ACC112 (cell line): Measurements from ENCODE around the gene MRGPRX2.

Experiments used
- H2AFZ ChIP-seq: fragments of 200-600 bp; sonication (generic); one replicate; pipeline ENCODE4 v1.6.0; 2017; ENCODE audit warnings: antibody characterized with exemption, low read length; ENCODE audit not compliant: unreplicated experiment
- H3K27ac ChIP-seq: fragments of 200-600 bp; sonication (generic); 2 replicates; pipeline ENCODE4 v1.5.1; 2014; ENCODE audit warnings: low read depth, mild to moderate bottlenecking, antibody characterized with exemption, low read length, moderate library complexity
- H3K27me3 ChIP-seq: fragments of 200-600 bp; sonication (generic); 2 replicates; pipeline ENCODE4 v1.6.1; 2014; ENCODE audit warnings: mild to moderate bottlenecking, antibody characterized with exemption, low read length, moderate library complexity, mixed read lengths; ENCODE audit not compliant: insufficient read depth
- H3K36me3 ChIP-seq: fragments of 200-600 bp; sonication (generic); 2 replicates; pipeline ENCODE4 v1.6.1; 2016; ENCODE audit warnings: mild to moderate bottlenecking, antibody characterized with exemption, low read length, moderate library complexity, mixed read lengths; ENCODE audit not compliant: insufficient read depth
- H3K4me1 ChIP-seq: fragments of 200-600 bp; sonication (generic); one replicate; pipeline ENCODE4 v1.6.1; 2016; ENCODE audit warnings: low read length, mixed read lengths; ENCODE audit not compliant: insufficient read depth, unreplicated experiment, control insufficient read depth
- H3K4me3 ChIP-seq: fragments of 200-600 bp; sonication (generic); 2 replicates; pipeline ENCODE4 v1.5.1; 2014; ENCODE audit warnings: mild to moderate bottlenecking, low read depth, low read length
- H3K79me2 ChIP-seq: fragments of 200-600 bp; sonication (generic); one replicate; pipeline ENCODE4 v1.6.0; 2016; ENCODE audit warnings: low read length; ENCODE audit not compliant: control insufficient read depth, unreplicated experiment, insufficient read depth

The MRGPRX2 gene

GRCh38 chr11:19060629-19061028, at the start of gene MRGPRX2:
Gene MRGPRX2 (minus strand): TSS chr11:19060717. CDS start chr11:19056402, 4,315 bp downstream.
- no peaks in the 10 kb centered on the region for H3K4me1 ChIP-seq
- H3K4me3 ChIP-seq = no peak within 1 kb of the TSS
- peaks cover 84% of the 10 kb centered on the region for H3K27me3 ChIP-seq
- no peaks in the 10 kb centered on the region for H3K79me2 ChIP-seq
- no peak within 1 kb of the TSS for H2AFZ ChIP-seq
- no peak within 1 kb of the TSS for H3K27ac ChIP-seq
- H3K36me3 ChIP-seq = no peaks in the 10 kb centered on the region

GRCh38 chr11:19110295-19110694, 49.8 kb upstream of the MRGPRX2 start:
- Histone ChIP-seq H3K4me3 (no peak overlapping the region), H3K27me3 (peaks cover 56% of the 10 kb centered on the region)

GRCh38 chr11:19107125-19107524, 46.6 kb upstream of the MRGPRX2 start:
- Histone ChIP-seq H3K27ac (no peak overlapping the region), H3K36me3 (no peaks in the 10 kb centered on the region)

More at GRCh38 chr11:19110295-19110694, 49.8 kb upstream of the MRGPRX2 start:
- Histone ChIP-seq H3K79me2 (no peaks in the 10 kb centered on the region), H3K27ac (no peak overlapping the region), H3K36me3 (no peaks in the 10 kb centered on the region), H3K4me1 (no peaks in the 10 kb centered on the region), H2AFZ (no peak overlapping the region)

DNA sequence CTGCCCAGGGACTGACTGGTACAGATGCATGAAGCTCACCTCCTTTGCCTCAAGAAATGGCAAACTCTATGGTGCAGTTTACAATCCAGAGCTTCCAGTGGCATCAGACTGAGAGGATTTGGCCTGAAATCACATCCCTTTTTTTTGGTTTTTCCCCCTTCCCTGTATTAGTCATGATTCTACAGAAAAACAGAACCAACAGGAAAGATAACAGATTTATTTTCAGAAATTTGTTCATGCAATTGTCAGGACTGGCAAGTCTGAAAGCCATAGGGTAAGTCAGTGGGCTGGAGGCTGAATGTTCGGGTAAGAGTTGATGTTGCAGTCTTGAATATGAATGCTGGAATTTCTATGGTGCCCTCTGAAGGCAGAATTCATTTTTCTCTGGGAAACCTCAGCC, 44.5 kb upstream of the MRGPRX2 start:
- H2AFZ ChIP-seq = no peak overlapping the region
- peaks cover 74% of the 10 kb centered on the region for H3K27me3 ChIP-seq
- no peak overlapping the region for H3K27ac ChIP-seq
- no peak overlapping the region for H3K4me3 ChIP-seq
- no peaks in the 10 kb centered on the region for H3K79me2 ChIP-seq
- H3K36me3 ChIP-seq = no peaks in the 10 kb centered on the region
- no peaks in the 10 kb centered on the region for H3K4me1 ChIP-seq

More at GRCh38 chr11:19107125-19107524, 46.6 kb upstream of the MRGPRX2 start:
- Histone ChIP-seq H3K79me2 (no peaks in the 10 kb centered on the region), H3K27me3 (peaks cover 69% of the 10 kb centered on the region), H3K4me3 (no peak overlapping the region), H3K4me1 (no peaks in the 10 kb centered on the region), H2AFZ (no peak overlapping the region)

DNA sequence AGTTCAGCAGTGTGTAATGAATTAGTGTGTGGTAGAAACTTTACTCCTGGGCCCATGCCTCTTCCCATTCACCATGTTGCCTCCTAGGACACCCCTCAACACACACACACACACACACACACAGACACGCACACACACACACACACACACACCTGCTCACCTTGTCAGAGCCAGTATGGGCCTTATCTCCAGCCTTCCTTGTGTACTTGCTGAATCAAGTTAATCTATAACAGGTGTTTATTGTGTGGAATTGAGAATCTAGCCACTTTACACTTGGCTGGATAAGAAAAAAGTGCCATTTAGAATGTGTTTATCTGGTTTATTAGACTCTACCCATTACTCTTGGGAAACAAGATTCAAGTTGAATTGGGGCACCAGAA, 42.0 kb upstream of the MRGPRX2 start:
- H3K27ac ChIP-seq = no peak overlapping the region
- peaks cover 92% of the 10 kb centered on the region for H3K27me3 ChIP-seq
- no peaks in the 10 kb centered on the region for H3K36me3 ChIP-seq
- no peaks in the 10 kb centered on the region for H3K79me2 ChIP-seq
- H2AFZ ChIP-seq = no peak overlapping the region
- no peak overlapping the region for H3K4me3 ChIP-seq
- H3K4me1 ChIP-seq = no peaks in the 10 kb centered on the region

DNA sequence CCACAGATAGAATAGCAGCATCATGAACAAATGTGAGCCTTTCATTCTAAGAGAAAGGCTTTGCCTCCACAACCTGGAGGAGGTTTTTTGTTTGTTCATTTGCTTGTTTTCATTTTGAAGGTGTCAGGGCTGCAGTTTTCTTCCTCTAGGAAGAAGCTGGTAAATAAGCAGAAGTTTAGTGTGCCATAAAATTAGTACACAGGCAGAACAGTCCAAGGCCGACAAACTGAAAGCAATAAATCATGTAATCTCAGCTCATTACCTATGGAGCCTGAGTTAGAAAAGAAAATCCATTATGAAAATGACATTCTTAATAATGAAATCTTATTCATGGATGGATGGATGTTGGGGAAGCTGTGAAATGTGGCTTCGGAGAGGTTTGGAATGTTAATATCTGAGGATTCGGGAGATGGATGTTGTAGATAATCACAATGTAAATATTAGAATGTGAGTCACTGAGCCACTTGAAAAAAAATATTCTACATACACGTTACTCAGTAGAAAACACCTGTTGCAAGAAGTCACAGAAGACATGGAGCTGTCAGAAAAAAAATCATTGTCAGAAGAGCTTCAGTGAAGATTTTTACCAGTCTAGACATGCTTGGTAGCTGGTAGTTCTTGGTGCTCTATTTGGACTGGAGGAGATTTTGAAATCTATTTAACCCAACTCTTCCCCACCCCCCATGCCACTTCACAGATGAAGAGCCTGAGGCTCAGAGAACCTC, 41.4 kb upstream of the MRGPRX2 start:
- no peaks in the 10 kb centered on the region for H3K4me1 ChIP-seq
- no peak overlapping the region for H3K4me3 ChIP-seq
- no peaks in the 10 kb centered on the region for H3K79me2 ChIP-seq
- H3K27me3 ChIP-seq = peaks cover 93% of the 10 kb centered on the region
- no peaks in the 10 kb centered on the region for H3K36me3 ChIP-seq
- no peak overlapping the region for H3K27ac ChIP-seq
- H2AFZ ChIP-seq = no peak overlapping the region

- Histone ChIP-seq H3K4me1 (no peaks in the 10 kb centered on the region), H3K36me3 (no peaks in the 10 kb centered on the region), H3K27ac (no peak overlapping the region), H3K4me3 (no peak overlapping the region), H3K79me2 (no peaks in the 10 kb centered on the region), H2AFZ (no peak overlapping the region), H3K27me3 (peaks cover 96% of the 10 kb centered on the region)
Measured at GRCh38 chr11:19100885-19101284, 40.4 kb upstream of the MRGPRX2 start.

- no peaks in the 10 kb centered on the region for H3K79me2 ChIP-seq
- H3K27ac ChIP-seq = no peak overlapping the region
- peaks cover 82% of the 10 kb centered on the region for H3K27me3 ChIP-seq
- no peak overlapping the region for H2AFZ ChIP-seq
- H3K4me1 ChIP-seq = peaks cover 2% of the 10 kb centered on the region
- H3K36me3 ChIP-seq = no peaks in the 10 kb centered on the region
- H3K4me3 ChIP-seq = no peak overlapping the region
Measured at GRCh38 chr11:19099093-19099492, 38.6 kb upstream of the MRGPRX2 start.

GRCh38 chr11:19094859-19095258, 34.3 kb upstream of the MRGPRX2 start:
- Histone ChIP-seq H3K4me3 (no peak overlapping the region), H3K27ac (no peak overlapping the region), H3K4me1 (peaks cover 6% of the 10 kb centered on the region), H3K36me3 (no peaks in the 10 kb centered on the region), H2AFZ (no peak overlapping the region), H3K79me2 (no peaks in the 10 kb centered on the region), H3K27me3 (peaks cover 46% of the 10 kb centered on the region)

GRCh38 chr11:19093976-19094375, 33.5 kb upstream of the MRGPRX2 start:
- H3K4me3 ChIP-seq = no peak overlapping the region
- H2AFZ ChIP-seq = no peak overlapping the region
- no peak overlapping the region for H3K27ac ChIP-seq
- peaks cover 6% of the 10 kb centered on the region for H3K4me1 ChIP-seq
- no peaks in the 10 kb centered on the region for H3K36me3 ChIP-seq
- H3K79me2 ChIP-seq = no peaks in the 10 kb centered on the region
- peaks cover 37% of the 10 kb centered on the region for H3K27me3 ChIP-seq

DNA sequence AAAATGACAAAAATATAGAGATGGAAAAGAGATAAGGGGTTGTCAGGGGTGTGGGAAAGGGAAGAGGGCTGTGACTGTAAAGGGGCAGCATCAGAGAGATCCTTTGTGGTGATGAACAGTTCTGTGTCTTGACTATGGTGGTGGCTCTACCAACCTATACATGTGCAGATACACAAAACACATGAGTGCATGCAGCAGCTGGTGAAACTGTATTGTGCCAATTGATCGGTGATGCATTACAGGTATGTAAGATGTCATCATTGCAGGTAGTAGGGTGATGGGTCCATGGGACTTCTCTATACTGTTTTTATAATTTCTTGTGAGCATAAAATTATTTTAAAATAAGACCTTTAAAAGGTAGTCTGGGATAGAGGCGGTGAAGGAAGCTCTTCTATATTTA, 32.3 kb upstream of the MRGPRX2 start:
- Histone ChIP-seq H3K27ac (no peak overlapping the region), H2AFZ (no peak overlapping the region), H3K36me3 (no peaks in the 10 kb centered on the region), H3K4me1 (peaks cover 11% of the 10 kb centered on the region), H3K79me2 (no peaks in the 10 kb centered on the region), H3K4me3 (no peak overlapping the region), H3K27me3 (peaks cover 28% of the 10 kb centered on the region)
